D341Med (cell line): Measurements from ENCODE around the gene KCNH6.

ENCODE experiments used
- DNase-seq: peaks from one replicate; pipeline ENCODE4 v3.0.0; 2012; ENCODE audit warnings: low spot score

Gene KCNH6

DNA sequence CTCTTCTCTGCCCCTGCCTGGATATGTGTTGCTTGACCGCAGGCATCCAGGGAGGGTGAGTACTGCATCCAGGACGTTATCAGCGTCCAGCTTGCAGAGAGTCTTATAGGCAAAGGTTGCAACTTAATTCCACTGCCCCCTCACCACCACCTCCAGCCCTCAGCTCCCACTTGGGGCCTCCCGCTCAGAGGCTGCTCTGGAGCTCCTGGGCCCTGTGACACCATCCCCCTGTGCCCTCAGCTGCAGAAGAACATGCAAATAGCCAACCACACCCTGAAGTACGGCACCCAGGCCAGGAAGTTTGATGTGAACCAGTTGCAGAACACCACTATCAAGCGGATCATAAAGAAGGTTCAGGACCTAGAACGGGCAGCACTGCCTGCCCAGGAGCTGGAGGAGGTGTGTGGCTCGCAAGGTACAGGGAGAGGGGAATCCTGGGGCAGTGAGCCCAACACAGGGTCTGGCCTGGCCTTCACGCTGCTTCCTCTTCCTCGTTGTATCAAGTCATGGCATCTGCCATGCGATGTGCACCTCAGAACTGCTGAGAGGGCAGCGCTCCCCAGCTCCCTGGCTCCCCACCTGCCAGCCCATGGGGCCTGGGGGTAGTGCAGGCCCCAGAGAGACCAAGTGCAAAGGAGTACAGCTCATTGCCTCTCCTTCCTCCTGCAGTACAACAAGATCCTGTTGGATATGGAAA lies 36.7 kb upstream of the KCNH6 start:
- DNase-seq = peak; percentile 34

GRCh38 chr17:63487014-63487339 lies 36.2 kb upstream of the KCNH6 start:
- DNase-seq = no peak

DNA sequence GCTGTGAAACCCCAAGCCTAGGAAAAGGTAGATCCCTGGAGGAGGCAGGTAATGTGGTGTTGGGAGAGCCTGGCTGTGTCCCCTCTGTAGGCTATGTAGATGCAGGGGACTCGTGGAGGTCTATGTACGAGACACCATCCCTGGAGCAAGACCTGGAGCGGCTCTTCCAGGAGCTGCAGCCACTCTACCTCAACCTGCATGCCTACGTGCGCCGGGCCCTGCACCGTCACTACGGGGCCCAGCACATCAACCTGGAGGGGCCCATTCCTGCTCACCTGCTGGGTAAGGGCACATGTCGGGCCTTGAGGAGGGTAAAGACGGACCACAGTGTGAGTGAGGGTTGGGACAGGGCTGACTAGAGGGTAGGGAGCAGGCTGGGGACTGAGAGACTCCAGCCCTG lies 34.3 kb upstream of the KCNH6 start:
- DNase-seq = no peak

- no peak for DNase-seq
Observed at GRCh38 chr17:63489291-63489690, 33.9 kb upstream of the KCNH6 start.

- no peak for DNase-seq
Observed at GRCh38 chr17:63490329-63490728, 32.8 kb upstream of the KCNH6 start.

DNA sequence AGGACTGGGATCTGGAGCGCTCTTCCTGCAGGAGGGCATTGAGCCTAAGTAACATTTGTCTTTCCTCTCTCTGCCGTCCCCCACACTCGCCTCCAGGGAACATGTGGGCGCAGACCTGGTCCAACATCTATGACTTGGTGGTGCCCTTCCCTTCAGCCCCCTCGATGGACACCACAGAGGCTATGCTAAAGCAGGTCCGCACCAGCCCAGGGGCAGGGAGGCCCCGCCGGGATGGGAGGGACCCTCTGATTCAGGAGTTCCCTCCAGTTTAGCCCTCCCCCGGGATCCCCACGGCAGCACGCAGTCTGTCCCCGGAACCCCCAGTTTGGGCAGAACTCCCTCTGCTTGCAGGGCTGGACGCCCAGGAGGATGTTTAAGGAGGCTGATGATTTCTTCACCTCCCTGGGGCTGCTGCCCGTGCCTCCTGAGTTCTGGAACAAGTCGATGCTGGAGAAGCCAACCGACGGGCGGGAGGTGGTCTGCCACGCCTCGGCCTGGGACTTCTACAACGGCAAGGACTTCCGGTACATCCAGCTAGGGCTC lies 32.2 kb upstream of the KCNH6 start:
- DNase-seq = no peak

DNA sequence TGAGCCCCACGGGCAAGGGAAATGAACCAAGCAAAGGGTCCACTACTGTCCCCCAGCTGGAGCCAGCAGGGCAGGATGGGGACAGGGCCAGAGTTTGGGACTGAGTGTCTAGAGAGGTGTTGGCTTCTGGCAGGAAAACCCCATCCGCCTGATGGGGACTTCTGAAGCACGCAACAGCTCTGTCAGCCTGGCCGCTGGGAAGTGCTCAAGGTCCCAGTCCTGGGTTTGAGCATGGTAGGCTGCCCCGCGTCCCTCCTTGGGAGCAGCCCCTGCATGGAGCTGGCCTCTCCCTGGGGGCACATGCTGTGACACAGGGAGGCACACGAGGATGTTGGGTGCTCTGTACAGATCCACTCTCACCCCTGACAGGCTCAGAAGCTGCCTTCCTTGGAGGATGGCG lies 31.7 kb upstream of the KCNH6 start:
- no peak for DNase-seq

- no peak for DNase-seq
Observed at GRCh38 chr17:63491977-63492618, 31.1 kb upstream of the KCNH6 start.

DNA sequence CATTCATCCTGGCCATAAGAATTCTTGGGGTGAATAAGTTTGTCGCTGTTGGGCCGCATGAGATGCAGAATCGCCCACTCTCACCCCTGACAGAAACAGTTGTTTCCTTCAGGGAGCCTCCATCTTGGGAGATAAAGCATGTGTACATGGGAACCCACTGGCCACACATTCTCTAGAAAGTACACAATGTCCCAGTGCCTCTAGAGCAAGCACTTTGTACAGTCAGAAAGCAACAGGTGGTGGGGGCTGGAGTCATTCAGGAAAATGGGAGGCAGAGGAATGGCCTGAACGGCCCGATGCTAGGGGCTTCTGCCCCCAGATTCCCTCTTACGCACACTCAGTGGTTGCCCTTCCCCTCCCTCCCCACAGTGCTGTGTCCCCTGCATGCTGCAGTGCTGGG lies 30.2 kb upstream of the KCNH6 start:
- no peak for DNase-seq

DNA sequence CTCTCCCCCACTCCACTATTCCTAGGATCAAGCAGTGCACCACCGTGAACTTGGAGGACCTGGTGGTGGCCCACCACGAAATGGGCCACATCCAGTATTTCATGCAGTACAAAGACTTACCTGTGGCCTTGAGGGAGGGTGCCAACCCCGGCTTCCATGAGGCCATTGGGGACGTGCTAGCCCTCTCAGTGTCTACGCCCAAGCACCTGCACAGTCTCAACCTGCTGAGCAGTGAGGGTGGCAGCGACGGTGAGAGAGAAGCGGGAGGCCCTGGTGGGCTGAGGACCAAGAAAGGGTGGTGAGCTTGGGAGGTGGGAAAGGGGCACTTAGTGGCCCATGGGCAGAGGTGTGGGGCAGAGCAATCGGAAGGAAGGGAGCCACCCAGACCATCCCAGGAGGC lies 29.7 kb upstream of the KCNH6 start:
- DNase-seq = no peak

DNA sequence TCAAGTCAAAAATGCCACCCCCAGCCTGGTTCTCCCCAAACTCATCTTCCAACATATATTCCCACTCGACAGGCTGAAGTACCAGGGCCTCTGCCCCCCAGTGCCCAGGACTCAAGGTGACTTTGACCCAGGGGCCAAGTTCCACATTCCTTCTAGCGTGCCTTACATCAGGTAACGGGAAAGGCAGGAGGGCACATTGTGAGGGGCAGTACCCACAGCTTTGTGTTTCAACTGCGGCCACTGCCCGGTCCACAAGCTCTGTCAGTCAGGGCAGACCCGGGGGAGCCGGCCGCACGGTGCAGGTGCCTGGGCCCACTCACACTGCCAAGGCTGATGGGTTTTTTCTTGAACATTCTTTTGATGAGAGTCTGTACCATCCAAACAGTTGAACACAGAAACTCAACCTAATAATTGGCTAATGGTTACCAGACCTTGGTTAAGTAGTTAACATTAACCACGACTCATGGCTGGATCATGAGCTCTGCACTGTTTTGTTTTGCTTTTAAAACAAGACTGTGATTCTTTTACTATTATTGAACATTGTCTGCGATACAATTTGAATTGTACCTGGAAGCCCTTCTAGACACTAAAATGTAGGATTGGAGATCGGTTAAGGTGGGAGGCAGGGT lies 28.7 kb upstream of the KCNH6 start:
- no peak for DNase-seq

DNA sequence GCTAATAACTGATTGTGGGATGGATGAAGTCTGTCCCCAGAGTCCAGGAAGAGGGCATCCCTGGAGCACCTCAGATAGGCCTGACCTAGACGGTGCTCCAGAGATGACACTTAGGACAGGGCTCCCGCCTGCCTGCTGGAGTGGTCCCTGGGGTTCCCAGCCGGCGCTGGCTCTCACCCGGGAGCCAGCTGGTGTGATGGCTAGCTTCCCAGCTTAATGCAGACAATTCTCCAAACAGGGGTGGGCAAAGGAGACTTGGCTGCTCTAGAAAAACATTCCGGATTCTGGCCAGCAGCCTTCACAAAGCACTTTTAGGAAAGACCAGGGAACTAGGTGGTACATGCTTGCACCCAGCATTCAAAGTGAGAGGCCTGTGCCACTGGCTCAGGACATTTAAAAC lies 27.7 kb upstream of the KCNH6 start:
- DNase-seq = peak; percentile 74

DNA sequence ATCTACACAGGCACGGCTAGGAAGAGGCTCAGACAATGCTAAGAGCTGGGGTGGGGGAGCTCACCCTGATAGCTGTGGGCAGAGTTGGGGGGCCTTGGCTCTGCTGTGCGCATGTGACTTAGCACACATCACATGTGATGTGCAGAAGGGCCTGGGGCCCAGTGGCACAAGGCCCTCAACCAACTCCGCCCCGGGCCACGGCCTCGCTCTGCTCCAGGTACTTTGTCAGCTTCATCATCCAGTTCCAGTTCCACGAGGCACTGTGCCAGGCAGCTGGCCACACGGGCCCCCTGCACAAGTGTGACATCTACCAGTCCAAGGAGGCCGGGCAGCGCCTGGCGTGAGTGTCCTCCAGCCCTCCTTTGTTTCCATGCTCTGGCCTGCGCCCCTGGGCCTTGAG lies 27.0 kb upstream of the KCNH6 start:
- DNase-seq = no peak

DNA sequence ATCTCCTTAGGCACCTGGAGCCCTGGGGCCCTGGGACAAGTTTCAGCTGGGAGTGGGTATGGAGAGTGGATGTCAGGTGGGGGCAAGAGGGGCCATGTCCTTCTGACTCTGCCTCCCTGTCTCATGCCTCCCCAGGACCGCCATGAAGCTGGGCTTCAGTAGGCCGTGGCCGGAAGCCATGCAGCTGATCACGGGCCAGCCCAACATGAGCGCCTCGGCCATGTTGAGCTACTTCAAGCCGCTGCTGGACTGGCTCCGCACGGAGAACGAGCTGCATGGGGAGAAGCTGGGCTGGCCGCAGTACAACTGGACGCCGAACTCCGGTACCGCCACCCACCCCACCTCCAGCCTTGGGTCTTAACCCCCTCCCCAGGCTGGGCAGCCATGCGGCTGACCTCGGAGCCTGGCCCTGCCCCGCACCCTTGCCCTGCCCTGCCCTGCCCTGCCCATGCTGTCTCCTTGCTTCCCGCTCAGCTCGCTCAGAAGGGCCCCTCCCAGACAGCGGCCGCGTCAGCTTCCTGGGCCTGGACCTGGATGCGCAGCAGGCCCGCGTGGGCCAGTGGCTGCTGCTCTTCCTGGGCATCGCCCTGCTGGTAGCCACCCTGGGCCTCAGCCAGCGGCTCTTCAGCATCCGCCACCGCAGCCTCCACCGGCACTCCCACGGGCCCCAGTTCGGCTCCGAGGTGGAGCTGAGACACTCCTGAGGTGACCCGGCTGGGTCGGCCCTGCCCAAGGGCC lies 26.3 kb upstream of the KCNH6 start:
- DNase-seq = no peak

DNA sequence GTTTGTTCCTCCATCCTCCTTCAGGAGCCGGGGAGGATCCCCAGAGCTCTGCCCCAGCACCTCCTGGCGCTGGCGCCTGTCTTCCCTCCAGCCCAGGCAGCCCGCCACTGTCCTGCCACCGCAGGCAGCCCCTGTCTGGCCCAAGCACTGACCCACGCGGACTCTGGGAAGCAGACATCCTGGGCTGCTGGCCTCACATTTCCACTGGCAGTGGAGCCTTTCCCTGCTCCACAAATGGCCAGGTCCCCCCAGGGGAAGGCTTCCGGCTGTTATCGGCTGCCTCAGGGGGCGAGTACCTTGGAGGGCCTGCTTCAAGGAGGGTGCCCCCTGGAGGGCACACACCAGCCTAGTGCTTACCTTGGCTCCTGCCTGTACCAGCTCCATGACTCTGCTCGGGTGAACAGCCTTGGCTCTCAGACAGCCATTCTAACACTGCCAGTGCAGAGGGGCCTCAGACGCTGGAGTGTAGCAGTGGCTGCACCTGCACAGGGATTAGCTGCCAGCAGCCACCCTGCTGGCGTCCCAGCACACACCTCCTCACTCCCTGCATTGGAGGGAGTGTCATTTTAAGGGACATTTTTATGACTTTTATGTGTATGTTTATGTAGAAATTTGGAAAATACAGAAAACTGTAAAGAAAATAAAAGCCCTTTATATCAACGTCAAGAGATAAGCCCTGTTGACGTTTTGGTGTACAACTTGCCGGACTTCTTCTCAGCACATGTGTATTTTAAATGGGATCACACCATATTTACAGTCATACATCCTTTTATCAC lies 25.3 kb upstream of the KCNH6 start:
- DNase-seq = peak; percentile 87

DNA sequence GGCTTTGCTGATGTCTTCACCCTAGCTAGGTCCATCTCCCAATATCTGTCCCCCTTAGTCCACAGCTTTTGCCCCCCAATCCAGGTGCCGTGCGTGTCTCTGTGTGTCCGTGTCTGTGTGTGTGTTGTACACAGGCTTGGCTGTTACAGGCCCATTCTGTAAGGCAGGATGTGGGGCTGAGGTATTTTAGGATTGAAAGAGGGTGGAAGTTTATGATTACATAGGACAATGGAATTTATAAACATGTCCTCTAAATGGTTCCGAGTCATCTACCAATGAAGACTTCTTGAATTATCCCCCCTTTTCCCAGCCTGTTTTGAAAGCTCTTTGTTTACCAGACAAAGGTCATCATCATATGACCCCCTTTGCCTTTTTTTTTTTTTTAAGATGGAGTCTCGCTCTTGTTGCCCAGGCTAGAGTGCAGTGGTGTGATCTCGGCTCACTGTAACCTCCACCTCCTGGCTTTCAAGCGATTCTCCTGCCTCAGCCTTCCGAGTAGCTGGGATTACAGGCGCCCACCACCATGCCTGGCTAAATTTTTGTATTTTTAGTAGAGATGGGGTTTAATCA lies 24.4 kb upstream of the KCNH6 start:
- no peak for DNase-seq

DNA sequence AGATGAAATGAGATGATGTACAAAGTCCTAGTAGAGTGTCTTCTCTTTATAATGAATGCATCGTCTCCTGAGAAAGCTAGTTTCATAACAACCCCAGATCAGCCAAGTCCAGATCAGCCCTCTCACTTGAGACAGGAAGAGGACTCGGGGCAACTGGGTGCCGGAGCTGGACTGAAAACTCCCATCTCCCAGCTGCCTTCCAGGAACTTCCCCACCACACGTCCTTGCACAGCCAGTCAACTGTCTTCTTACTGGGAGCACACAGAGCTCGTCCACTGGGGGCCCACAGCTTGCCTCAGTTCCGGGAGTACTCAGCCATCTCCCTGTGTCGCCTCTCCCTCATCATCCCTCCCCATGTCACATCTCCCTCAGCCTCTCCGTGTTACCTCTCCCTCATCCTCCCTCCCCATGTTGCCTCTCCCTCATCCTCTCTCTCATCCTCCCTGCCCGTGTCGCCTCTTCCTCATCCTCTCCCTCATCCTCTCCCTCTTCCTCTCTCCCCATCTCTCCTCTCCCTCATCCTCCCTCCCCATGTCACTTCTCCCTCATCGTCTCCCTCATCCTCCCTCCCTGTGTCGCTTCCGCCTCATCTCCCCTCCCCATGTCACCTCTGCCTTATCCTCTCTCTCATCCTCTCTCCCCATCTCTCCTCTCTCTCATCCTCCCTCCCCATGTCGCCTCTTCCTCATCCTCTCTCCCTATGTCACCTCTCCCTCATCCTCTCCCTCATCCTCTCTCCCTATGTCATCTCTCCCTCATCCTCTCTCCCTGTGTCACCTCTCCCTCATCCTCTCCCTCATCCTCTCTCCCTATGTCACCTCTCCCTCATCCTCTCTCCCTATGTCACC lies 22.4 kb upstream of the KCNH6 start:
- no peak for DNase-seq

GRCh38 chr17:63503341-63503705 lies 19.8 kb upstream of the KCNH6 start:
- DNase-seq = no peak

DNA sequence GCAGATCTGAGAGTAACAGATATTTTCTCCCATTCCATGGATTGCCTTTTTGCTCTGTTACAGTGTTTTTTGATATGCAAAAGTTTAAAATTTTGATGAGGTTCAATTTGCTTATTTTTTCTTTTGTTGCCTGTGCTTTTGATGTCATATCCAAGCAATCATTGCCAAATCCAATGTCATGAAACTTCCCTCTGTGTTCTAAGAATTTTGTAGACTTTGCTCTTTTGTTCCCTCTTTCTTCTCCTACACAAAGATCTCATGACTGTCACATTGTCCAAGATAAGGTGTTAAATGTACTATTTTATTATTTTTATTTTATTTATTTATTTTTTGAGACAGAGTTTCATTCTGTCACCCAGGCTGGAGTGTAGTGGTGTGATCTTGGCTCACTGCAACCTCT lies 18.9 kb upstream of the KCNH6 start:
- no peak for DNase-seq

DNA sequence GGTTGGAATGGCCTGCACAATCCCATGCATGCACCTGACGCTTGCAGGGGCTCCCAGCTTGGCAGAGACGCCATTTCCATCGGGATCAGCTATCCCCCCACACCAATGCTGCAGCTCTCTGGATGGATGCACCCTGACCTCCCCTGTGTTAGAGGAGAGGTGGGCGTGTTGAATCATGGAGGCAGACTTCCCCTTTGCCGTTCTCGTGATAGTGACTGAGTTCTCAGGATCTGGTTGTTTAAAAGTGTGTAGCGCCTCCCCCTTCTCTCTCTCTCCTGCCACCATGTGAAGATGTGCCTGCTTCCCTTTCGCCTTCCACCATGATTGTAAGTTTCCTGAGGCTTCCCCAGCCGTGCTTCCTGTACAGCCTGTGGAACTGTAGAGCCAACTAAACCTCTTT lies 17.8 kb upstream of the KCNH6 start:
- DNase-seq = no peak

- no peak for DNase-seq
Observed at GRCh38 chr17:63506627-63507026, 16.5 kb upstream of the KCNH6 start.
